ENCODE results near the gene RAMACL.

Gene RAMACL

DNA sequence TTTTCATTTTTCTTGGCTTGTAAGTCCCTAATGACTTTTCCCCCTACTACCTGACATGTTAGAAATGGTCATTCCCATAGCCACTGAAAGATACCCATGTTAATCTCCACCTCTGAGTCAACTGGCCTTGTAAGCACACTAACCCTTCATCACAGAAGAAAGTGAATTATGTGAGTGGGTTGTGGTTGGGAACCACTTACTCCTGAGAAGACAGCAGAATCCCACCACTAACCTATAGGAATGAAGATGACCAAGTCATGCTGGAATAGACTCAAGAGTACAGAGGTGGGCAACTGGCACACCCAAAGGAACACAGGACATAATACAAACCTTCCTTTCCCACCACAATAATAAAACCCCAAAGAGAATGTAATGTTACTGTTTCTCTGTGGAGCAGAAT lies 30.1 kb downstream of the RAMACL start:
- no peak for TF ChIP-seq CTCF (conservative IDR thresholded peaks at IDR 0.05)
- H3K27ac ChIP-seq: peak overlapping the region; percentile 91

- no peak overlapping the region for H3K27ac ChIP-seq
- TF ChIP-seq CTCF (conservative IDR thresholded peaks at IDR 0.05): no peak
These were observed 31.4 kb downstream of the RAMACL start for GRCh38 chr6:166555086-166555485.

- no peak for TF ChIP-seq CTCF (conservative IDR thresholded peaks at IDR 0.05)
- H3K27ac ChIP-seq: no peak overlapping the region
These were observed 32.2 kb downstream of the RAMACL start for GRCh38 chr6:166554316-166554715.

- no peak for TF ChIP-seq CTCF (conservative IDR thresholded peaks at IDR 0.05)
- H3K27ac ChIP-seq: no peak overlapping the region
These were observed 32.8 kb downstream of the RAMACL start for GRCh38 chr6:166553563-166554271.

DNA sequence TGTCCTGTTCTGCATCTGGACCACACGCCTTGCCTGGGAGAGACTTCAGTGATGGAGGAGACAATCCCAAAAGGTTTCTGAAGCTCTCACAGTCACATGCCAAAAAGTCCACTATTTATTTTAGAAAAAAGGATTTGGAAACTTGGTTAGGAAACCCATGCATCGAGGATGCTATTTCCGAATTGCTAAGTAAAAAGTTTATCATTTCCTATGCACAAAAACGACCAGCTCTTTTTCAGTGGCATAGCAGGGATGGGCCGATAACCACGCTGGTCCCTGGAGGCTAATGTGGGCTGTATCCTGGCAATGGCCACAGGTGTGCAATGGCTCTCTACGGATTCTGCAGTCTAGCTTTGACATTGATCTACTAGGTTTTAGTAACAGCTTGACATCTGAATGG lies 33.9 kb downstream of the RAMACL start:
- no peak overlapping the region for H3K27ac ChIP-seq
- no peak for TF ChIP-seq CTCF (conservative IDR thresholded peaks at IDR 0.05)

DNA sequence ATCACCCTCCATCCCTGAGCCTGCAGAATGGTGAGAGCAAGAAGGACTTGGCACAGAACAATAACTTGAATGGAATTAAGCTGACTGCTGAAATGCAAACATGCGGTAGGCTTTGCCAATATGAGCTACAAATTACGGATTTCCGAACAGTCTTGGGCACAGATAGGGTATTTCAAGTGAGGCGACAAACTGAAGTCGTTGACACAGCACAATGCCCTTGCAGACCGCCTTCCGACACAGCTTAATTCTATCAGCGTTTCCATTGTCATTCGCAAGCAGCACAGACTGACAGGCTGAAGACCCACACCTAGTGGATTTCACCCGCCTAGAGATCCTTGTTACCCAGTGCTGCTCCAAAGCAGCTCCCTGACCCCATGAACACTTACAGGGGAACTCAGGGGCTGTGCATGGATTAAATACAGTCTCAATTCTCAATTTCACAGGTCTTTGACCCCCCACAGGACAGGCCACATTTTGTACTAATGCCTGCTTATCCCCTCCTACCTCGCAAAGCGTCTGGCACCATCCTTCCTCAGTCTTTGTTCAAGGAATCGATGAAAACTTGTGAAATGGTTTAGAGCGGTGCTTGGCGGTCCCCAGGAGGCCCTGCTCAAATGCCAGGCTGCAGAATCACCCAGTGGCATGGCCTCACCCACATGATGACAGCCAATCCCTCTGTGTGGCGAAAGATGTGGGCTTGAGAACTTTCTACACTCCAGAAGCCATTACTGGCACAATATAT lies 34.6 kb downstream of the RAMACL start:
- H3K27ac ChIP-seq: no peak overlapping the region
- no peak for TF ChIP-seq CTCF (conservative IDR thresholded peaks at IDR 0.05)

- no peak overlapping the region for H3K27ac ChIP-seq
- TF ChIP-seq CTCF (conservative IDR thresholded peaks at IDR 0.05): no peak
These were observed 39.8 kb downstream of the RAMACL start for GRCh38 chr6:166546653-166547052.
